HG02610 (cell line): ENCODE data around the gene CSTB.

Experiments
- ATAC-seq: cut with Tn5 transposase; IDR thresholded peaks from one replicate; pipeline ENCODE4 v1.9.1; 2021; ENCODE audit warnings: mild to moderate bottlenecking, moderate library complexity; ENCODE audit not compliant: unreplicated experiment

Gene CSTB

GRCh38 chr21:43769325-43769958, 6.7 kb downstream of the CSTB start:
- ATAC-seq, result no peak

- ATAC-seq, result no peak
Observed at GRCh38 chr21:43768868-43769167, 7.3 kb downstream of the CSTB start.

GRCh38 chr21:43767984-43768867, 7.9 kb downstream of the CSTB start:
- ATAC-seq, result no peak

- ATAC-seq, result no peak
Observed at GRCh38 chr21:43767498-43767983, 8.6 kb downstream of the CSTB start.

- ATAC-seq, result no peak
Observed at GRCh38 chr21:43766734-43767497, 9.2 kb downstream of the CSTB start.

- ATAC-seq, result no peak
Observed at GRCh38 chr21:43764576-43765495, 11.3 kb downstream of the CSTB start.

- no peak for ATAC-seq
Observed at GRCh38 chr21:43763901-43764523, 12.1 kb downstream of the CSTB start.

GRCh38 chr21:43762303-43763128, 13.6 kb downstream of the CSTB start:
- no peak for ATAC-seq

- no peak for ATAC-seq
Observed at GRCh38 chr21:43761886-43762285, 14.2 kb downstream of the CSTB start.

- no peak for ATAC-seq
Observed at GRCh38 chr21:43760391-43760958, 15.6 kb downstream of the CSTB start.

GRCh38 chr21:43759651-43760050, 16.5 kb downstream of the CSTB start:
- ATAC-seq, result no peak

GRCh38 chr21:43758811-43759210, 17.3 kb downstream of the CSTB start:
- ATAC-seq, result no peak

GRCh38 chr21:43758111-43758641, 17.9 kb downstream of the CSTB start:
- no peak for ATAC-seq

- no peak for ATAC-seq
Observed at GRCh38 chr21:43757601-43758000, 18.5 kb downstream of the CSTB start.

GRCh38 chr21:43755820-43756594, 20.1 kb downstream of the CSTB start:
- no peak for ATAC-seq

GRCh38 chr21:43754948-43755781, 20.9 kb downstream of the CSTB start:
- no peak for ATAC-seq

- no peak for ATAC-seq
Observed at GRCh38 chr21:43753439-43753799, 22.7 kb downstream of the CSTB start.
